HCT116 (cell line): ENCODE measurements around the gene AHR. TPM values are rescaled to one million over a fixed set of nuclear protein-coding genes. Genes with fewer than 3 reads are reported as not detected.

Experiments
- ATAC-seq: fragments of 200-7000 bp; cut with Tn5 transposase; 2 replicates; pipeline ENCODE4 v1.9.1; 2020; ENCODE audit warnings: mild to moderate bottlenecking, moderate library complexity
- BruUV-seq: library from RNA; stranded (reverse); fragments of 400-500 nt; replicated peaks from 2 replicates; lab custom pipeline; 2021; lab: Mats Ljungman, UMichigan
- CTCF ChIA-PET: fragments of 300-600 bp; sonication (Branson Sonifier 250); formaldehyde crosslinking; loops from one replicate; lab custom pipeline; 2021; ENCODE audit warnings: antibody characterized with exemption; lab: Charles Lee
- POLR2A ChIA-PET: fragments of 300-600, 350-600 bp; sonication (Branson Sonifier 250); formaldehyde crosslinking; loops from one replicate; lab custom pipeline; 2021; ENCODE audit warnings: antibody characterized with exemption; lab: Charles Lee
- RAD21 ChIA-PET, 2 experiments: fragments of 300-600 bp; sonication (Branson Sonifier 250); formaldehyde crosslinking; loops; one replicate each; lab custom pipeline; 2023; ENCODE audit warnings: low total read pairs in 2 of 2; ENCODE audit not compliant: uncharacterized antibody in 2 of 2, unreplicated experiment in 2 of 2, low non-redundant PET in 1 of 2; lab: Charles Lee
- DNase-seq: peaks from one replicate; pipeline ENCODE4 v3.0.0-alpha.2; 2010; ENCODE audit warnings: low read depth, low spot score
- H2AFZ ChIP-seq: fragments of 200-600 bp; shearing (Covaris generic), sonication (generic); 2 replicates; pipeline ENCODE4 v1.6.1; 2017; ENCODE audit warnings: low read depth, mixed run types, mixed read lengths, antibody characterized with exemption, low read length; ENCODE audit not compliant: poor library complexity, severe bottlenecking
- H3K27ac ChIP-seq: 2 replicates; pipeline ENCODE4 v1.5.1; 2012; ENCODE audit warnings: low read depth, low read length
- H3K27me3 ChIP-seq: fragments of 200-600 bp; sonication (generic); 2 replicates; pipeline ENCODE4 v1.6.1; 2016; ENCODE audit warnings: mixed run types, low read length, mixed read lengths; ENCODE audit not compliant: insufficient read depth
- H3K36me3 ChIP-seq, 2 experiments: fragments of 200-500 bp in 1 of 2; fragments of 200-600 bp in 1 of 2; sonication (Bioruptor generic) in 1 of 2; sonication (generic) in 1 of 2; 2 replicates each; pipeline versions ENCODE4 v1.5.1 to v1.6.1; 2014 to 2016; ENCODE audit warnings: low read length in 2 of 2, inconsistent platforms in 1 of 2, mixed read lengths in 1 of 2, mixed run types in 1 of 2; ENCODE audit not compliant: insufficient read depth in 2 of 2, control insufficient read depth in 1 of 2
- H3K4me1 ChIP-seq, 2 experiments: fragments of 200-600 bp in 1 of 2; sonication (generic) in 1 of 2; 2 replicates each; pipeline versions ENCODE4 v1.5.1 to v1.6.1; 2012 to 2017; ENCODE audit warnings: low read length in 2 of 2, inconsistent platforms in 1 of 2, mild to moderate bottlenecking in 1 of 2, mixed read lengths in 1 of 2, mixed run types in 1 of 2, moderate library complexity in 1 of 2; ENCODE audit not compliant: insufficient read depth in 2 of 2, control insufficient read depth in 1 of 2
- H3K4me2 ChIP-seq: fragments of 200-600 bp; sonication (generic); 2 replicates; pipeline ENCODE4 v1.6.1; 2017; ENCODE audit warnings: mixed run types, low read length, mixed read lengths
- H3K4me3 ChIP-seq, 2 experiments: fragments of 200-600 bp in 1 of 2; sonication (generic) in 1 of 2; replicated peaks in 1 of 2; 2 replicates each; pipeline ENCODE4 v1.5.1; 2011 to 2016; ENCODE audit warnings: low read length in 2 of 2, control low read depth in 1 of 2, low read depth in 1 of 2, mild to moderate bottlenecking in 1 of 2, mixed read lengths in 1 of 2, mixed run types in 1 of 2
- H3K79me2 ChIP-seq: fragments of 200-600 bp; sonication (generic); 2 replicates; pipeline ENCODE4 v1.6.1; 2017; ENCODE audit warnings: mild to moderate bottlenecking, mixed run types, low read length, moderate library complexity, mixed read lengths; ENCODE audit not compliant: insufficient read depth
- H3K9ac ChIP-seq: fragments of 200-600 bp; sonication (generic); 2 replicates; pipeline ENCODE4 v1.6.1; 2016; ENCODE audit warnings: low read length, mixed read lengths
- H3K9me2 ChIP-seq: fragments of 200-600 bp; sonication (generic), shearing (Covaris generic); 2 replicates; pipeline ENCODE4 v1.6.1; 2017; ENCODE audit warnings: mixed run types, mild to moderate bottlenecking, moderate library complexity; ENCODE audit not compliant: insufficient read depth
- H3K9me3 ChIP-seq, 2 experiments: fragments of 200-500 bp in 1 of 2; fragments of 200-600 bp in 1 of 2; sonication (Bioruptor generic) in 1 of 2; sonication (generic) in 1 of 2; 2 replicates each; pipeline ENCODE4 v1.6.1; 2014 to 2017; ENCODE audit warnings: low read length in 2 of 2, mixed read lengths in 2 of 2, inconsistent platforms in 1 of 2, low read depth in 1 of 2, mild to moderate bottlenecking in 1 of 2, mixed run types in 1 of 2, moderate library complexity in 1 of 2; ENCODE audit not compliant: control insufficient read depth in 1 of 2, insufficient read depth in 1 of 2
- H4K20me1 ChIP-seq: fragments of 200-600 bp; sonication (generic), shearing (Covaris generic); 2 replicates; pipeline ENCODE4 v1.6.1; 2017; ENCODE audit warnings: mixed run types, mild to moderate bottlenecking, moderate library complexity; ENCODE audit not compliant: insufficient read depth
- CBX3 ChIP-seq: IDR thresholded peaks from 2 replicates; pipeline ENCODE4 v1.6.1; 2012; ENCODE audit warnings: low read depth
- CEBPB ChIP-seq: IDR thresholded peaks from 2 replicates; pipeline ENCODE4 v1.6.1; 2012; ENCODE audit warnings: low read depth
- EGR1 ChIP-seq: IDR thresholded peaks from 2 replicates; pipeline ENCODE4 v1.6.1; 2012; ENCODE audit warnings: low read depth
- ELF1 ChIP-seq: IDR thresholded peaks from 2 replicates; pipeline ENCODE4 v1.6.1; 2012; ENCODE audit warnings: low read depth, borderline replicate concordance
- JUND ChIP-seq: IDR thresholded peaks from 2 replicates; pipeline ENCODE4 v1.6.1; 2012
- POLR2A ChIP-seq: IDR thresholded peaks from 2 replicates; pipeline ENCODE4 v1.7.0; 2011; ENCODE audit warnings: borderline replicate concordance; ENCODE audit not compliant: insufficient read depth, insufficient read length; ENCODE audit errors: extremely low read depth
- SIN3A ChIP-seq: IDR thresholded peaks from 2 replicates; pipeline ENCODE4 v1.6.1; 2012; ENCODE audit warnings: low read depth
- TCF7L2 ChIP-seq: IDR thresholded peaks from 2 replicates; pipeline ENCODE4 v1.7.0; 2011; ENCODE audit warnings: borderline replicate concordance, inconsistent platforms; ENCODE audit not compliant: insufficient read depth, insufficient read length; ENCODE audit errors: extremely low read depth
- YY1 ChIP-seq: IDR thresholded peaks from 2 replicates; pipeline ENCODE4 v1.6.1; 2011; ENCODE audit warnings: low read length, low read depth, moderate library complexity, mild to moderate bottlenecking; ENCODE audit not compliant: insufficient replicate concordance; ENCODE audit errors: extremely low read depth
- ZFX ChIP-seq: fragments of 450-650 bp; IDR thresholded peaks from 2 replicates; pipeline ENCODE4 v1.6.1; 2017
- intact Hi-C: fragments of 100-400 bp; cut with micrococcal nuclease; formaldehyde crosslinking; loops from 2 replicates; pipeline ENCODE4 v1.10.0; 2022
- total RNA-seq: library from RNA; stranded (reverse); gene quantifications from one replicate; pipeline ENCODE4 v1.2.1, GENCODE V29; 2021; ENCODE audit not compliant: unreplicated experiment
- TF ChIP-seq, protein P1 (sequence below): IDR thresholded peaks from 2 replicates; pipeline ENCODE4 v1.6.1; 2011; ENCODE audit warnings: mild to moderate bottlenecking, low read length, moderate library complexity; ENCODE audit not compliant: insufficient replicate concordance; ENCODE audit errors: extremely low read depth
- TF ChIP-seq, protein P2 (sequence below), 3 experiments: fragments of 200-600 bp in 1 of 3; sonication (generic) in 1 of 3; IDR thresholded peaks in 2 of 3; conservative IDR thresholded peaks in 1 of 3; 2 replicates each; pipeline ENCODE4 v1.5.1; 2012 to 2017; ENCODE audit warnings: low read depth in 2 of 3, low read length in 2 of 3, antibody characterized with exemption in 1 of 3, borderline replicate concordance in 1 of 3, control low read depth in 1 of 3, mild to moderate bottlenecking in 1 of 3, mixed read lengths in 1 of 3, mixed run types in 1 of 3, moderate library complexity in 1 of 3; ENCODE audit not compliant: insufficient read depth in 1 of 3

The AHR gene
- total RNA-seq, 1 experiment from 2014 or later = 29.7 TPM

DNA sequence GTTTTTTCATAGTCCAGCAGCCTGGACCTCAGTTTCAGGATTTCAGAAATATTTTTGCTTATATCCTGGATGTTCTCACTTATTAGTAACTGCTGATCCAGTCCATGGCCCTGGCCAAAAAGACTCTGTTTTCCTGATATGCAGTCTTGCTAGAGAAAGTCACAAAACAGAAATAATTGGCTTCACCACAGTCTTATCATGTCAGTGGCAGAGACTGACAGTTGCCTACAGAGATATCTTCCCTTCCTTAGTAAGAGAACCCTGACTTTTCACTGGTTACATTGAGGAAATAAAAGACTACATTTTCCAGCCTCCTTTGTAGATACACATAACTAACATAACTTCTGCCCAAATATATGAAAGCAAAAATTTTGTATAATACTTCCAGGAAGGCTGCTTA, 56.6 kb downstream of the AHR start (continued):
- TF ChIP-seq ELF1 (no peak), POLR2A (no peak), TCF7L2 (no peak), EGR1 (no peak), CEBPB (no peak), JUND (no peak), SIN3A (no peak), CBX3 (no peak), YY1 (no peak)
- TF ChIP-seq, protein P1, sequence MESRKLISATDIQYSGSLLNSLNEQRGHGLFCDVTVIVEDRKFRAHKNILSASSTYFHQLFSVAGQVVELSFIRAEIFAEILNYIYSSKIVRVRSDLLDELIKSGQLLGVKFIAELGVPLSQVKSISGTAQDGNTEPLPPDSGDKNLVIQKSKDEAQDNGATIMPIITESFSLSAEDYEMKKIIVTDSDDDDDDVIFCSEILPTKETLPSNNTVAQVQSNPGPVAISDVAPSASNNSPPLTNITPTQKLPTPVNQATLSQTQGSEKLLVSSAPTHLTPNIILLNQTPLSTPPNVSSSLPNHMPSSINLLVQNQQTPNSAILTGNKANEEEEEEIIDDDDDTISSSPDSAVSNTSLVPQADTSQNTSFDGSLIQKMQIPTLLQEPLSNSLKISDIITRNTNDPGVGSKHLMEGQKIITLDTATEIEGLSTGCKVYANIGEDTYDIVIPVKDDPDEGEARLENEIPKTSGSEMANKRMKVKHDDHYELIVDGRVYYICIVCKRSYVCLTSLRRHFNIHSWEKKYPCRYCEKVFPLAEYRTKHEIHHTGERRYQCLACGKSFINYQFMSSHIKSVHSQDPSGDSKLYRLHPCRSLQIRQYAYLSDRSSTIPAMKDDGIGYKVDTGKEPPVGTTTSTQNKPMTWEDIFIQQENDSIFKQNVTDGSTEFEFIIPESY = no peak

DNA sequence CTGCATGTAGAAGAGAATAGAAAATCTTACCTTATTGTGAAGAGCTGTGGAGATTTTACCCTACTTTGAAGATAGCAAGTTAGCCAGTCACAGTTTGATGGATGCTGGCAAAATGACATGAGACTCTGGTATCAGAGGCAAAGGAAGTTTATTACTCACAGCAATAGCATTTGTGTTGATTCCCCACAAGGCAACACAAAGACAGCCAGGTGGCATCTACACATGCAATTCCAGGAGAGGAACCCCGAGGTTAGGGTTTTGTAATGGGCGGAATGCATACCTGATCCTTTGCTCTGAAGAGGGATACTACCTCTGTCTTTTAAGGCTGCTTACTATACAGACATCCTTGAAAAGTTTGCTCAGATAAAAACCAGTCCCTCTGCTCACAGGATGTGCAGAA, 59.5 kb downstream of the AHR start:
- Histone ChIP-seq H3K36me3 (no peaks in the 10 kb centered on the region), H3K9me2 (peaks cover 6% of the 10 kb centered on the region; the same call in 1 of the 2 replicates), H3K79me2 (no peaks in the 10 kb centered on the region), H2AFZ (no peak overlapping the region), H3K4me3 (no peak overlapping the region), H3K9ac (no peak overlapping the region), H3K27me3 (no peaks in the 10 kb centered on the region), H3K9me3 (no peaks in the 10 kb centered on the region), H4K20me1 (no peaks in the 10 kb centered on the region), H3K27ac (no peak overlapping the region), H3K4me1 (no peaks in the 10 kb centered on the region), H3K4me2 (no peak overlapping the region)
- POLR2A ChIA-PET = no interaction called here
- intact Hi-C loops = no loop called here
- BruUV-seq = no TSS peak
- ATAC-seq = no peak
- no peak for DNase-seq
- CTCF ChIA-PET = no interaction called here
- RAD21 ChIA-PET = no interaction called here
- no peak for TF ChIP-seq ZFX
- TF ChIP-seq POLR2A = no peak
- TF ChIP-seq, protein P2, sequence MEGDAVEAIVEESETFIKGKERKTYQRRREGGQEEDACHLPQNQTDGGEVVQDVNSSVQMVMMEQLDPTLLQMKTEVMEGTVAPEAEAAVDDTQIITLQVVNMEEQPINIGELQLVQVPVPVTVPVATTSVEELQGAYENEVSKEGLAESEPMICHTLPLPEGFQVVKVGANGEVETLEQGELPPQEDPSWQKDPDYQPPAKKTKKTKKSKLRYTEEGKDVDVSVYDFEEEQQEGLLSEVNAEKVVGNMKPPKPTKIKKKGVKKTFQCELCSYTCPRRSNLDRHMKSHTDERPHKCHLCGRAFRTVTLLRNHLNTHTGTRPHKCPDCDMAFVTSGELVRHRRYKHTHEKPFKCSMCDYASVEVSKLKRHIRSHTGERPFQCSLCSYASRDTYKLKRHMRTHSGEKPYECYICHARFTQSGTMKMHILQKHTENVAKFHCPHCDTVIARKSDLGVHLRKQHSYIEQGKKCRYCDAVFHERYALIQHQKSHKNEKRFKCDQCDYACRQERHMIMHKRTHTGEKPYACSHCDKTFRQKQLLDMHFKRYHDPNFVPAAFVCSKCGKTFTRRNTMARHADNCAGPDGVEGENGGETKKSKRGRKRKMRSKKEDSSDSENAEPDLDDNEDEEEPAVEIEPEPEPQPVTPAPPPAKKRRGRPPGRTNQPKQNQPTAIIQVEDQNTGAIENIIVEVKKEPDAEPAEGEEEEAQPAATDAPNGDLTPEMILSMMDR (IDR thresholded peaks at IDR 0.05 in 2 of 3, conservative IDR thresholded peaks at IDR 0.05 in 1 of 3; ENCODE audit: borderline replicate concordance in 1 of 3, insufficient read depth in 1 of 3, low read depth in 2 of 3, low read length in 2 of 3) = no peak
- no peak for TF ChIP-seq SIN3A
- TF ChIP-seq ELF1 = no peak
